ENCODE data around the gene EMX2.
"Not testable (repeated sequence)": the region's sequence is repeated elsewhere in the genome, so short reads cannot be mapped to it uniquely, and the experiment has no call there.

EMX2 gene

GRCh38 chr10:117542706-117543224 lies at the start of gene EMX2:
TSS of gene EMX2 (plus strand) at chr10:117542746. CDS start at chr10:117543268, 522 bp downstream.
- DNase-seq (ENCODE audit: low spot score): no peak

GRCh38 chr10:117496031-117496430 lies 46.5 kb upstream of the EMX2 start:
- DNase-seq (ENCODE audit: low spot score): no peak

GRCh38 chr10:117496616-117497028 lies 45.9 kb upstream of the EMX2 start:
- peak; percentile 71 for DNase-seq (ENCODE audit: low spot score)

- DNase-seq (ENCODE audit: low spot score): no peak
Measured at GRCh38 chr10:117497736-117498135, 44.8 kb upstream of the EMX2 start.

GRCh38 chr10:117499248-117500105 lies 43.1 kb upstream of the EMX2 start:
- DNase-seq (ENCODE audit: low spot score): no peak

- DNase-seq (ENCODE audit: low spot score): no peak
Measured at GRCh38 chr10:117500456-117500855, 42.1 kb upstream of the EMX2 start.

- no peak for DNase-seq (ENCODE audit: low spot score)
Measured at GRCh38 chr10:117501460-117502035, 41.0 kb upstream of the EMX2 start.

- no peak for DNase-seq (ENCODE audit: low spot score)
Measured at GRCh38 chr10:117502421-117503243, 39.9 kb upstream of the EMX2 start.

GRCh38 chr10:117503244-117504205 lies 39.0 kb upstream of the EMX2 start:
- no peak for DNase-seq (ENCODE audit: low spot score)

- no peak for DNase-seq (ENCODE audit: low spot score)
Measured at GRCh38 chr10:117504562-117504961, 38.0 kb upstream of the EMX2 start.

GRCh38 chr10:117507081-117507480 lies 35.5 kb upstream of the EMX2 start:
- not testable (repeated sequence) for DNase-seq (ENCODE audit: low spot score)

- no peak for DNase-seq (ENCODE audit: low spot score)
Measured at GRCh38 chr10:117509573-117509972, 33.0 kb upstream of the EMX2 start.

- DNase-seq (ENCODE audit: low spot score): no peak
Measured at GRCh38 chr10:117511601-117512390, 30.8 kb upstream of the EMX2 start.

GRCh38 chr10:117514971-117515370 lies 27.6 kb upstream of the EMX2 start:
- DNase-seq (ENCODE audit: low spot score): no peak

GRCh38 chr10:117516681-117517080 lies 25.9 kb upstream of the EMX2 start:
- DNase-seq (ENCODE audit: low spot score): no peak

- no peak for DNase-seq (ENCODE audit: low spot score)
Measured at GRCh38 chr10:117518246-117518645, 24.3 kb upstream of the EMX2 start.

GRCh38 chr10:117519286-117519685 lies 23.3 kb upstream of the EMX2 start:
- DNase-seq (ENCODE audit: low spot score): no peak

GRCh38 chr10:117519879-117520278 lies 22.7 kb upstream of the EMX2 start:
- no peak for DNase-seq (ENCODE audit: low spot score)

- no peak for DNase-seq (ENCODE audit: low spot score)
Measured at GRCh38 chr10:117530791-117531190, 11.8 kb upstream of the EMX2 start.

GRCh38 chr10:117531371-117532002 lies 11.1 kb upstream of the EMX2 start:
- no peak for DNase-seq (ENCODE audit: low spot score)
